Smooth muscle cell of trachea (primary cell): ENCODE measurements around the gene VPS4B. TPM values are rescaled to one million over a fixed set of nuclear protein-coding genes. Genes with fewer than 3 reads are reported as not detected.

Experiments used
- total RNA-seq: library from RNA; depleted of rRNA; stranded (reverse); fragments of >200 nt; gene quantifications from 2 replicates; pipeline ENCODE4 v1.2.1, GENCODE V29; 2014

VPS4B gene
- 42.2 and 56.3 TPM in 2 replicates for total RNA-seq

DNA sequence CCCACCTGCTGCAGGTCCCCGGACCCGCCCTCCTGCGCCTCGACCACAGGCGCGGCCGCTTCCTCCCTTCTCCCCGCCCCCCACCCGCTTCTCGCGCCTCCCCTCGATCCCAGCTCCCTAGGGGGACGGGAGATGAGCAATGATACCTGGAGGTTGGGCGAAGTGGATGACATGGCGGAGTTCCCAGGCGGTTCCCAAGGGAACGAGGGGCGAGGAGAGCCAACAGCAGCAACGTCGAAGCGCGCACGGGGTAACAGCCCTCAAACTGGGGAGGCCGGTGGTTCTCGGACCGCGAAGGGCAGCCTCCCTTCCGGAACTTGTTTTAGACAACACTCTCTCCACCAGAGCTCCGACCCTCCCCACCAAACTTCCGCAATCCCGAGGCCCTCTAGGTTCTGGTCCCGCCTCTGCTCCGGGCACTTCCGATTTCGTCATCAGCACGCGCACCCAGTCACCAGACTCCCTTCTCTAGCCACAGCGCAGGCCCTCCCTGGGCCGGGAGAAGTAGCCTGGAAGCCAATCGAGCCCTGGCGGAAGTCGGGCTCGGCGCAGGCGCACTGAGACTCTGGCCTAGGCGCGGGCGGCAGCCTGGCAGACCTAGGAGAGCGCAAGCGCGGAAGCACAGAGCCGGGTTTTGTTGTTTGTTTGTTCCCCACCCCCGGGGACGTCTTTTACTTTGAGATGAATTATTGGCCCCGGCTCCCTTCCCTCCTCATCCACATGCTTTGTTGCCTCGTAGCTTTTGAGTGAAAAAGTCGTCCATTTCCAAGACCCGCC, at the start of gene VPS4B:
VPS4B (minus strand) TSS at position 390 of the 777 bp plus-strand sequence; CDS start at position 173, 217 bp downstream.

GRCh38 chr18:63367053-63367953, 55.0 kb downstream of the VPS4B start, which contains the start of gene KDSR:
KDSR (minus strand) TSS chr18:63367206; CDS start chr18:63367118, 88 bp downstream.

Other genes starting within 250 kb of the VPS4B start
- gene BCL2, start 102.7 kb downstream of the VPS4B start, total RNA-seq: 2.5 and 3.1 TPM in 2 replicates
- gene KDSR, start 55.3 kb downstream of the VPS4B start, total RNA-seq: 36.9 and 46.8 TPM in 2 replicates
- gene SERPINB5, start 54.5 kb upstream of the VPS4B start, total RNA-seq: 0.29 TPM in 1 of 2 replicates, not detected in the other
- gene SERPINB12, start 119.9 kb upstream of the VPS4B start, total RNA-seq: not detected in 2 replicates
- not detected in 2 replicates for gene SERPINB13, start 164.9 kb upstream of the VPS4B start, total RNA-seq
- gene SERPINB4, start 221.8 kb upstream of the VPS4B start, total RNA-seq: not detected in 2 replicates
- not detected in 2 replicates for gene SERPINB3, start 239.4 kb upstream of the VPS4B start, total RNA-seq